HG03025 (cell line): ENCODE measurements around the gene ZNF766.
"Not testable (repeated sequence)": the region's sequence is repeated elsewhere in the genome, so short reads cannot be mapped to it uniquely, and the experiment has no call there.

Source experiments
- ATAC-seq: cut with Tn5 transposase; IDR thresholded peaks from one replicate; pipeline ENCODE4 v1.9.1; 2021; ENCODE audit warnings: mild to moderate bottlenecking, moderate library complexity; ENCODE audit not compliant: unreplicated experiment, low FRiP score

Gene ZNF766

DNA sequence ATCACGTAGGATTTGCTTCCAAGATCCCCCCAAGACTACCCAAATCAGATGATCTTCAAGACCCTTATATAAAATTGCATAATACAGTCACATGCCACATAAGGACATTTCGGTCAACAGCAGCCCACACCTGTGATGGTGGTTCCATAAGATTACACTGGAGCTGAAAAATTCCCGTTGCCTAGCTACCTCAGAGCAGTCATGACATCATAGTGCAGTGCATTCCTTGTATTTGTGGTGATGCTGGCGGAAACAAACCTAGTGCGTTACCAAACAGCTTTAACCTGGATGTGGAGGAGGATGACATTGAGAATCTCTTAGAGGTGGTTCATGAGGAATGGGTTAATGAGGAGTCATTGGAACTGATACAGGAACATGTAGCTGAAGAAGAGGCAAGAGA lies 4.8 kb downstream of the ZNF766 start:
- no peak for ATAC-seq

DNA sequence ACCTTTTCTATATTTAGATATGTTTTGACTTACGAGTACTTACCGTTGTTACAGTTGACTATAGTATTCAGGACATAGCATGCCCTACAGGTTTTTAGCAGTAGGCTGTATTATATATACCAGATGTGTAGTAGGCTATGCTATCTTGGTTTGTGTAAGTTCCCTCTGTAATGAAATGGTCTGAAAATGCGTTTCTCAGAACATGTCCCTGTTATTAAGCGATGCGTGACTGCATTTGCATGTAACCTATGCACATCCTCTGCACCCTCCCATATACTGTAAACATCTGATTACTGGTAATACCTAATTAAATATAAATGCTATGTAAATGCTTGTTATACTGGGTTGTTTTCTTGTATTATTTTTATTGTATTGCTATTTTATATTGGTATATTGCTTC lies 6.6 kb downstream of the ZNF766 start:
- no peak for ATAC-seq

DNA sequence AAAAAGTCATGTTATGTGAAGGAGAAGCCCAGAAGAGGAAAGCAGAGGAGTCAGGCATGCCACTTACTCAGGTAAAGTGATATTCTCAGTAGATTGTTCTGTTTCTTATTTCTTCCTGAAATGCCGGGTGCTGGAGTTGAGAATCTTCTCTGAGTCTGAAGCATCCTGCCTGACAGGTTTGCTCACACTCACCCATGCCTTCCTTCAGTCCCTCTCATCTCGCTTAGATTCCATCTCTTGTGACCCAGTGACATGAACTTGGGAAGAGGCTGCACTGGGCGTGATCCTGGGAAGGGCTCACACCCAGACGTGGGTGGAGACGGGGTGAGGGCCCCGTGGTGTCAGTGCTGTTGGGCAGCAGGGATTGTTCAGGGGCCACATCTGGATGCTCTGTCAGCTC lies 8.1 kb downstream of the ZNF766 start:
- ATAC-seq: no peak

DNA sequence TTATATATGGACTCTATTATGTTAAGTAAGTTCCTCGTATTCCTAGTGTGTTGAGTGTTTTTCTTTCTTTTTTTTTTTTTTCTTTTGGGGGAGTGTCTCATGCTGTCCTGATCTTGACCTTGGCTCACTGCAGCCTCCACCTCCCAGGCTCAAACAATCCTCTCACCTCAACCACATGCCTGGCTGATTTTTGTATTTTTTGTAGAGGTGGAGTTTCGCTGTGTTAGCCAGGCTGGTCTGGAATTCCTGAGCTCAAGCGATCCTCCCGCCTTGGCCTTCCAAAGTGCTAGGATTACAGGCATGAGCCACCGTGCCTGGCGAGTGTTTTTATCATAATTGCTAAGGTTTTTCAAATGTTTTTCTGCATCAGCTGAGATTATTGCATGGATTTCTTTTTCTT lies 16.9 kb downstream of the ZNF766 start:
- ATAC-seq: no peak

DNA sequence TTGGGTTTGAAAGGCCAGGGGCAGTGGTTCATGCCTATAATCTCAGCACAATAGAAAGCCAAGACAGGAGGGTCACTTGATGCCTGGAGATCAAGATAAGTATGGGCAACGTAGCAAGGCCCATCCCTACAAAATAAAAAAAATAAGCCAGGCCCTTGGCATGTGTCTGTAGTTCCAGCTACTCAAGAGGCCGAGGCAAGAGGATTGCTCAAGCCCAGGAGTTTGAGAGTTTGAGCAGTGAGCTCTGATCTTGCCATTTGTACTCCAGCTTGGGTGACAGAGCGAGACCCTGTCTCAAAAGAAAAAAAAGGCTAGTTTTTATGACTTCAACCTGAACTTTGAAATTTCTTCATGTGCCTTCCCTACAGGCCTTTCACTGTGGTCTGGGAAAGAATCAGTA lies 22.4 kb downstream of the ZNF766 start:
- no peak for ATAC-seq

DNA sequence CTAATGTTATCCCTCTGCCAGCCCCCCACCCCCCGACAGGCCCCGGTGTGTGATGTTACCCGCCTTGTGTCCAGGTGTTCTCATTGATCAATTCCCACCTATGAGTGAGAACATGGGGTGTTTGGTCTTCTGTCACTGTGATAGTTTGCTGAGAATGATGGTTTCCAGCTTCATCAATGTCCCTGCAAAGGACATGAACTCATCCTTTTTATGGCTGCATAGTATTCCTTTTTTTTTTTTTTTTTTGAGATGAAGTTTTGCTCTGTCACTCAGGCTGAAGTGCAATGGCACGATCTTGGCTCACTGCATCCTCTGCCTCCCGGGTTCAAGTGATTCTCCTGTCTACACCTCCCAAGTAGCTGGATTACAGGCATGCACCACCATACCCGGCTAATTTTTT lies 23.6 kb downstream of the ZNF766 start:
- not testable (repeated sequence) for ATAC-seq

DNA sequence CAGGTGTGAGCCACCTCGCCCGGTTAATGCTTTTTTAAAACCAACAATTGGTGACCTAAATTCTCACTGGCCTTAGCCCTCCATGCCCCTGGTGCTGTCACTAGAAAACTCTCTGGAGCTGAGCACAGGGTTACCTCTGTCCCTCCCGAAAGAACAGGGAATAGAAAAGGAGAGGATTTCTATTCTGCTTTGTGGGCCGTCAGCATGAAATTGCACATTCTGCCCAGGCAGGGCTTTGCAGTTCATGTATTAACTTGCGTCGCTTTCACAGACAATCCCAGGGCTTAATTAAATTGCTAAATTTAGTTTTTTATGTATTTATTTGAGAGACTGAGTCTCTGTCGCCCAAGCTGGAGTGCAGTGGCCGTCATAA lies 27.0 kb downstream of the ZNF766 start:
- no peak for ATAC-seq

DNA sequence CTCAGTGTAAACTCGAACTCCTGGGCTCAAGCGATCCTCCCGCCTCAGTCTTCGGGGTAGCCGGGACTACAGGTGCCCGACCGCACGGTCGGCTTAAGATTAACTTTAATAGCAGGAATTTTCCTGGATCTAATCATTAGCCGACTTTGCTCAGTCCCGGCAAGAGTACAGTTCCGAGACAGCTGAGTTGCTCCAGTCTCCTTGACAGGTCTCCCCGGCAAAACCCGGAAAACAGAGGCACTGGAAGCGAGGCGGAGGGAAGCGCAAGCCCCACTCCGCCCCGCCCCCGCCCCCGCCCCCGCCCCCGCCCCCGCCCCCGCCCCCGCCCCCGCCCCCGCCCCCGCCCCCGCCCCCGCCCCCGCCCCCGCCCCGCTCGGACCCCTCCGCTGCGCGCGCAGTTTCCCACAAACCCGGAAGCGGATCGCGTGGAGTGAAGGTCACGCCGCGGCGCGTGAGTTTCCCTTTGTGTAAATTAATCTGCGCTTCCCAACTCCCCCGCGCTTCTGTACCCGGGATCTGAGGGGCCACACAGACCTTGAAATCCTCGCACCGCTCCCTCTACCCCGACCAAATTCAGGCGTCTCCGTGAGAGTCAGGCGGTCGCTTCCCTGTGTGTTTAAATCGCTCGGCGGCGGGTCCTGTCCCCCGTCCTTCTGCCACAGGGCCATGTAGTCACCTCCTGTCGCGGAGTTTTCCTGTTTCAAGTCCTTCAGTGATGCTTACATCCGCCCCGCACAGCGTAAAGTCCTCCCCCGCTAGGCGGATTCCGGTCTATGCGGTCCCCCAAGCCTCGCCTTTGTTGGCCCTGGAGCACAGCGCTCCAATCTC lies 27.6 kb downstream of the ZNF766 start, which contains the start of gene ZNF480:
Gene ZNF480, plus strand, starts transcription at position 397 of the 828 bp plus-strand sequence. CDS start 3,244 bp downstream, outside the sequence.
- ATAC-seq: no peak

DNA sequence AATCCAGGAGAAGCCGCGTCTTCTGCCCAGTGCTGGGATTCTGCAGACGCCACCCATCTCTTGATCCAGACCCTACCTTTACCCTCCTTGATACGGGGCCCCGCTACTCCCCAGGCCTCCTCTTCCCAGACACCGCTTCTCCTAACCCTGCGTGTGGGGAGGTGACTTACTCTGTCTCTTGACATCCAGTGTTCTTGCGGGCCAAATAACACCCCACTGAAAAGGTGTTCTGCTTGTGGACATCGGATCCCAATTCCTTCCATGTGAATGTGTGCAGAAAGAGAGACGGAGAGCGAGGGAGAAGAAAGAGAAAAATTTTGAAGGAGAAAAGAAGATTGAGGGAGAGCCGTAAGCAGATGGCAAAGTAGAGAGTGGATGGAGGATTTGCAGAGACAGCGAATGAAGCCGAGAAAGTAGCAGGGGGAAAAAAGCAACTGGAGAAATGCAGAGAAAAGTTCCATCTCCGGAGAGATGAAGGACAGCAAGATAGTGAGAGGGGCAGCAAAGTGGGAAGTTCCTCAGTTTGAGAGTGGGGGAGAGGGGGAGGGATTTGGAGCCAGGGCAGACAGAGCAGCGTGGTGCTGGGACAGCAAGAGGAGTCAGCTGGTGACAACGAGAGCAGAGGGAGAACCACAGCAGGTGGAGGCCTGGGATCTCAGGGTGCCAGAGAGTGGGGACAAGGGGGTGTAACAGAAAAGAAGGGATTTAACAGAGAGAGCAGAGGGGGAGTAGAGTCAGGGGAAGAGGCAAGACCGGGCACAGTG lies 28.4 kb downstream of the ZNF766 start:
- ATAC-seq: no peak

DNA sequence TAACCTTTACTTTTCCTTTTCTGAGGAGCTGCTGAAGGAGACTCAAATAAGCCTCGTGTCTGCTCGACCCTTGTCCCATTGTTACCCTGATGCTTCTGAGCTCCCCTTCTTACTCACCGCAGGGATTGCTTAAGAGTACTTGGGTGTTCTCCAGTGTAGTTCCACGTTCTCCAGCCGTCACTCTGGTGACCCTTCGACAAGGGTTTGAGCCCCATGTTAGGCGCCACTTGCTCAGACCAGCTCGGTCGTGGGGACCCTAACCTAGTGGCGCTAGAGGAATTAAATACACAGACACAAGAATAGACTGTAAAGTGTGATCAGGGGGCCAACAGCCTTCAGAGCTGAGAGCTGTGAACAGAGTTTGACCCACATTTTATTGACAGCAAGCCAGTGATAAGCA lies 37.9 kb downstream of the ZNF766 start:
- no peak for ATAC-seq

DNA sequence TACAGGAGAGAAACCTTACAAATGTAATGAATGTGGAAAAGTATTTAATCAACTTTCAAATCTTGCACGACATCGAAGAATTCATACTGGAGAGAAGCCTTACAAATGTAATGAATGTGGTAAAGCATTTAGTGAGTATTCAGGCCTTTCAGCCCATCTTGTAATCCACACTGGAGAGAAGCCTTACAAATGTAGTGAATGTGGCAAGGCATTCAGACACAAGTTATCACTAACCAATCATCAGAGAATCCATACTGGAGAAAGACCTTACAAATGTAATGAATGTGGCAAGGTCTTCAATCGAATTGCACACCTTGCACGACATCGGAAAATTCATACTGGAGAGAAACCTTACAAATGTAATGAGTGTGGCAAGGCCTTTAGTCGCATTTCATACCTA lies 53.0 kb downstream of the ZNF766 start:
- ATAC-seq: no peak

DNA sequence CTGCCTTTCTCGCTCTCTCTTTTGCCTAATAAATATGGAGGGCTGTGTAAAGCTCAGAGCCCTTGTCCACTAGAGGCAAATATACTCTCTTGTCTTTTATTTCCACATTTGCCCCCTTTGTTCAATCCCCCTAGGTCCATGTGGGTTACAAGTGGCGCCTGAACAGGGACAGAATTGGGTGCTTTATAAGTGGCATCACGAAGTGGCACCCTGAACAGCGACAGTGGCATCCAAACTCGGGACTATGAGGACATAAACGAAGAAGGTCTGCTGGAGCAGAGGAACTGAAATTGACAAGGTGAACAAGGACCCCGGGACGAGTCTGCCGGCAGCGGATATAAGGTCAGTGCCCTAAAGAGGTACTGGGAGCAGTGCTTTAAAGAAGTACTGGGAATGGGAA lies 62.4 kb downstream of the ZNF766 start:
- no peak for ATAC-seq

DNA sequence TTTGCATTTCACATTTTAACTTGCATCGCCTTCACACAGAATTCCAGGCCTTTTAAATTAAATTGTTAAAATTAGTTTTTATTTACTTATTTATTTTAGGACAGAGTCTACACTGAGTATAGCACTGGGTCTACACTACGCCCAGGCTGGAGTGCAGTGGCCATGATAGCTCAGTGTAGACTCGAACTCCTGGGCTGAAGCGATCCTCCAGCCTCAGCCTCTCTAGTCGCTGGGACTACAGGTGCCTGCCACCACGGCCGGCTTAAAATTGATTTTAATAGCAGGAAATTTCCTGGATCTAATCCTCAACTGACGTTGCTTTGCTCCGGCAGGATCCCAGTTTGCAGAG lies 66.4 kb downstream of the ZNF766 start:
- ATAC-seq: peak; percentile 14

DNA sequence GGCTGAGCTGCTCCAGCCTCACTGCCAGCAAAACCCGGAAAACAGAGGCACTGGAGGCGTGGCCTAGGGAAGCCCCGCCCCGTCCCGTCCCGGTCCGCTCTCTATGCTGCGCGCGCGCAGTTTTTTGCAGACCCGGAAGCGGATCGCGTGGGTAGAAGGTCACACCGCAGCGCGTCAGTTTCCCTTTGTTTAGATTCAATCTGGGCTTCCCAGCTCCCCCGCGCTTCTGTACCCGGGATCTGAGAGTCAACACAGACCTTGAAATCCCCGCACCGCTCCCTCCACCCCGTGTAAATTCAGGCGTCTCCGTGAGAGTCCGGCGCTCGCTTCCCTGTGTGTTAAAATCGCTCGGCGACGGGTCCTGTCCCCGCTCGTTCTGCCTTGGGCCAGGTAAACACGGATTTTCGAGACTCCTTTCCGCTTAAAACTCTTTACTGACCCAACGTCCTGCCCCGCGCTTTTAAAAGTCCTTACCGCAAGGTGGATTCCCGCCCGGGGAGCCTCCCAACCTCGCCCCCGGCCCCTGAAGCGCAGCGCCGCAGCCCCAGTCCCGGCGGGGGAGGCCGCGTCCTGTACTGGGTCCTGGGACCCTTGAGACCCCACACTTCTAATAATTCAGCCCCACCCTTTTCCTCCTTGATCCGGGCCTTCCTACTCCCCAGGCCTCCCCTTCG lies 66.9 kb downstream of the ZNF766 start, which contains the start of gene ZNF610:
Gene ZNF610, plus strand, starts transcription at position 127 of the 674 bp plus-strand sequence. CDS start 12,930 bp downstream, outside the sequence.
- ATAC-seq: peak; percentile 59

DNA sequence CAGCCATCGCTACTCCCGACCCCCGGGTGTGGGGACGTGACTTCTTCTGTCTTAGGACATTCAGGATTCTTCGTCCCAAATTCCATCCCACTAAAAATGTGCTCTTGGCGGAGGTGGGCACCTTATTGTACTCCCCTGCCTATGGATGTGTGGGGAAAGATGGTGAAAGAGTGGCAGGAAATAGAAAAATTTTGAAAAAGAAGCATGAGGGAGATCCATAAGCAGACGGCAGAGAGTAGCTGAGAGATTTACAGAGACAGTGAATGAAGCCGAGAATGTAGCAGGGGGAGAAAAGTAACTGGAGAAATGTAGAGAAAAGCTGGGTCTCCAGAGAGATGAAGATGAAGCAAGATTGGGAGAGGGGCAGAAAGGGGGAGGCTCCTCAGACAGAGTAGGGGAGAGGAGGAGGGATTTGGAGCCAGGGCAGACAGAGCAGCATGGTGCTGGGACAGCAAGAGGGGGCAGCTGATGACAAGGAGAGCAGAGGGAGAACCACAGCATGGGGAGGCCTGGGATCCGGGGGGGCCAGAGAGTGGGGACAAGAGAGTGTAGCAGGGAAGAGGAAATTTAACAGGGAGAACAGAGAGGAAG lies 67.5 kb downstream of the ZNF766 start:
- ATAC-seq: no peak

DNA sequence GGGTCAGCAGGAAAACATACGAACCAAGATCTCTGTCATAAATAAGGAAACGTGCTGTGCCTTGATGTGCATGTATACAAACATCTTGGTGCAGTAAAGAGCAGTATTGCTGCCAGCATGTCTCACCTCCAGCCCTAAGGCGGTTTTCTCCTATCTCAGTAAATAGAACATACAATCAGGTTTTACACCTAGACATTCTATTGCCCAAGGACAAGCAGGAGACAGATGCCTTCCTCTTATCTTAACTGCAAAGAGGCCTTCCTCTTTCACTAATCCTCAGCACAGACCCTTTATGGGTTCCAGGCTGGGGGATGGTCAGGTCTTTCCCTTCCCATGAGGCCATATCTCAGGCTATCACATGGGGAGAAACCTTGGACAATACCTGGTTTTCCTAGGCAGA lies 69.6 kb downstream of the ZNF766 start:
- not testable (repeated sequence) for ATAC-seq

DNA sequence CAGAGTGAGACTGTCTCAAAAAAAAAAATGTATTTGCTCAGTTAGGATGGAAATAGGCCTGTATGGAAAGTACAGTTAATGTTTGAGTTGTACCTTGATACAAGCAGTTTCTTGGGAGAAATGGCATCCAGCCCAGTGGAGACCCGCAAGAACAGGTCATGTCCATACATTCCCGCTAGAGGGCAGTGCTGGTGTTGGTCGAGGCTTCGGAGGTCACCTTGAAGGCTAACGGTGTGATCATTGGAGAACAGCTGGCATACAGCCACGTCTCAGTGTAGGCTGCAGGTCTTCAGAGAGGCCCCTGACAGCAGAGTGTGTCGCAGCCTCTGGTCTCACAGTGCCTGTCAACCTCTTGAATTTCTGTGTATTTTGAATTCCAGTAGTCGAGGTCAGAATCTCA lies 74.2 kb downstream of the ZNF766 start:
- ATAC-seq: no peak

DNA sequence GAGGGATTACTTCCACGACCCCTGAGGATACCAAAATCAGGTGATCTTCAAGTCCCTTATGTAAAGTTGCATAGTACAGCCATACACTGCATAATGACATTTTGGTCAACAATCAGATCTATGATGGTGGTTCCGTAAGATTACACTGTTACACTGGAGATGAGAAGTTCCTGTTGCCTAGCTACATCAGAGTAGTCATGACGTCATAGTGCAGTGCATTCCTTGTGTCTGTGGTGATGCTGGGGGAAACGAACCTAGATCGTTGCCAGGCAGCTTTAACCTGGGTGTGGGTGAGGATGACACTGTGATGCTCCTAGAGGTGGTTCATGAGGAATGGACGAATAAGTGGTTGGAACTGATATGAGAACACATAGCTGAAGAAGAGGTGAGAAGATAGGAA lies 75.8 kb downstream of the ZNF766 start:
- ATAC-seq: no peak
